Vagina (tissue), 2 donors: ENCODE data around the gene TRIP13. TPM values are rescaled to one million over a fixed set of nuclear protein-coding genes. Genes with fewer than 3 reads are reported as not detected.

Experiments
- DNase-seq, 2 donors: peaks; one replicate each; pipeline ENCODE4 v3.0.0-alpha.2; 2017; ENCODE audit errors: extremely low spot score in 2 of 2
- H3K27ac ChIP-seq: fragments of 200-600 bp; sonication (generic); one replicate; pipeline ENCODE4 v1.5.1; 2019
- H3K27me3 ChIP-seq: fragments of 200-600 bp; sonication (generic); one replicate; pipeline ENCODE4 v1.5.1; 2019
- H3K36me3 ChIP-seq, 2 donors: fragments of 200-600 bp; sonication (generic); one replicate each; pipeline ENCODE4 v1.5.1; 2017 to 2019
- H3K4me1 ChIP-seq: fragments of 200-600 bp; sonication (generic); one replicate; pipeline ENCODE4 v1.5.1; 2019
- H3K4me3 ChIP-seq, 2 donors: fragments of 200-600 bp; sonication (generic); 1 replicate in 1 of 2; 2 replicates in 1 of 2; pipeline ENCODE4 v1.5.1; 2016 to 2019
- H3K9me3 ChIP-seq: fragments of 200-600 bp; sonication (generic); one replicate; pipeline ENCODE4 v1.5.1; 2019
- CTCF ChIP-seq, 3 experiments: fragments of 450-650 bp in 2 of 3; fragments of 200-600 bp in 1 of 3; sonication (generic) in 1 of 3; IDR thresholded peaks; one replicate each; pipeline ENCODE4 v1.5.1; 2017 to 2019; ENCODE audit warnings: antibody characterized with exemption in 3 of 3, mild to moderate bottlenecking in 2 of 3, moderate library complexity in 2 of 3
- POLR2A ChIP-seq, 2 donors: fragments of 450-650 bp; IDR thresholded peaks; one replicate each; pipeline ENCODE4 v1.6.1; 2017; ENCODE audit warnings: antibody characterized with exemption in 2 of 2, mild to moderate bottlenecking in 2 of 2, moderate library complexity in 2 of 2
- POLR2AphosphoS5 ChIP-seq, 2 donors: sonication (generic); formaldehyde crosslinking; IDR thresholded peaks; one replicate each; pipeline ENCODE4 v1.9.0; 2017; ENCODE audit warnings: antibody characterized with exemption in 2 of 2, mild to moderate bottlenecking in 2 of 2, low read depth in 1 of 2; ENCODE audit not compliant: insufficient read depth in 1 of 2
- intact Hi-C: fragments of 100-400 bp; cut with DNase I; formaldehyde crosslinking; loops from one replicate; pipeline ENCODE4 v1.15.1; 2023
- total RNA-seq: library from RNA; depleted of rRNA; stranded (reverse); fragments of >200 nt; gene quantifications from one replicate; pipeline ENCODE4 v1.2.3, GENCODE V29; 2016

The TRIP13 gene
- total RNA-seq, 1 donor from 2014 or later: 3.7 TPM

- H3K4me1 ChIP-seq: peaks cover 19% of the 10 kb centered on the region
- intact Hi-C loops: no loop called here
- TF ChIP-seq POLR2A (IDR thresholded peaks at IDR 0.05) (no peak), POLR2AphosphoS5 (IDR thresholded peaks at IDR 0.05; ENCODE audit: insufficient read depth in 1 of 2, low read depth in 1 of 2) (no peak), CTCF (IDR thresholded peaks at IDR 0.05) (no peak)
- DNase-seq: peak in 1 of 2 donors; percentile 85
- H3K27ac ChIP-seq: no peak overlapping the region
- no peaks in the 10 kb centered on the region for H3K36me3 ChIP-seq
- H3K27me3 ChIP-seq: no peaks in the 10 kb centered on the region
- H3K4me3 ChIP-seq: no peak overlapping the region
- no peaks in the 10 kb centered on the region for H3K9me3 ChIP-seq
These were observed 61.1 kb downstream of the TRIP13 start for GRCh38 chr5:953535-954449.

GRCh38 chr5:955886-956761 is 63.4 kb downstream of the TRIP13 start:
- intact Hi-C loops: no loop called here
- TF ChIP-seq POLR2A (IDR thresholded peaks at IDR 0.05): no peak
- no peak for TF ChIP-seq POLR2AphosphoS5 (IDR thresholded peaks at IDR 0.05; ENCODE audit: insufficient read depth in 1 of 2, low read depth in 1 of 2)
- TF ChIP-seq CTCF (IDR thresholded peaks at IDR 0.05): no peak
- Histone ChIP-seq H3K27me3 (no peaks in the 10 kb centered on the region), H3K4me3 (no peak overlapping the region), H3K27ac (no peak overlapping the region), H3K9me3 (no peaks in the 10 kb centered on the region), H3K36me3 (no peaks in the 10 kb centered on the region), H3K4me1 (peaks cover 19% of the 10 kb centered on the region)
- DNase-seq: no peak

- no peak for DNase-seq
- peaks cover 19% of the 10 kb centered on the region for H3K4me1 ChIP-seq
- no peak overlapping the region for H3K4me3 ChIP-seq
- no peaks in the 10 kb centered on the region for H3K9me3 ChIP-seq
- H3K27ac ChIP-seq: no peak overlapping the region
- no peaks in the 10 kb centered on the region for H3K27me3 ChIP-seq
- intact Hi-C loops: no loop called here
- H3K36me3 ChIP-seq: no peaks in the 10 kb centered on the region
- TF ChIP-seq POLR2A (IDR thresholded peaks at IDR 0.05) (no peak), POLR2AphosphoS5 (IDR thresholded peaks at IDR 0.05; ENCODE audit: insufficient read depth in 1 of 2, low read depth in 1 of 2) (peak in 1 of 2 donors; percentile 46)
These were observed 64.5 kb downstream of the TRIP13 start for GRCh38 chr5:956941-957747.

GRCh38 chr5:957748-958485 is 65.2 kb downstream of the TRIP13 start:
- Histone ChIP-seq H3K4me1 (peaks cover 21% of the 10 kb centered on the region), H3K9me3 (no peaks in the 10 kb centered on the region), H3K36me3 (no peaks in the 10 kb centered on the region), H3K27ac (no peak overlapping the region), H3K4me3 (no peak overlapping the region), H3K27me3 (no peaks in the 10 kb centered on the region)
- intact Hi-C loops: no loop called here
- DNase-seq: no peak
- TF ChIP-seq POLR2A (IDR thresholded peaks at IDR 0.05) (no peak), CTCF (IDR thresholded peaks at IDR 0.05) (no peak), POLR2AphosphoS5 (IDR thresholded peaks at IDR 0.05; ENCODE audit: insufficient read depth in 1 of 2, low read depth in 1 of 2) (no peak)
